ENCODE results near the gene IGF1R. TPM values are rescaled to one million over a fixed set of nuclear protein-coding genes. Genes with fewer than 3 reads are reported as not detected.

IGF1R gene
- total and polyA plus RNA-seq, 2 donors (not counting 3 experiments of a cell fraction or from before 2014, with no cell fraction given), result 16.1 to 59.1 TPM

GRCh38 chr15:98850961-98851572 is 202.7 kb downstream of the IGF1R start:
- DNase-seq (ENCODE audit: low read depth, low spot score), result peak; percentile 78
- Histone ChIP-seq H3K79me2 (ENCODE audit: control insufficient read depth, insufficient read depth, low read length) (peaks cover 8% of the 10 kb centered on the region), H3K4me2 (ENCODE audit: insufficient read depth, low read length) (no peak overlapping the region), H3K27me3 (ENCODE audit: control insufficient read depth in 2 of 2, insufficient read depth in 2 of 2, low read length in 2 of 2) (no peaks in the 10 kb centered on the region), H3K4me1 (ENCODE audit: control insufficient read depth, extremely low read depth, insufficient read depth, low read length) (peaks cover 22% of the 10 kb centered on the region), H3K9me1 (replicated peaks; ENCODE audit: control insufficient read depth, extremely low read depth, insufficient read depth, low read length) (no peaks in the 10 kb centered on the region), H3K9ac (replicated peaks; ENCODE audit: extremely low read depth, insufficient read depth, low read length) (no peak overlapping the region), H3K4me3 (replicated peaks in 1 of 3; ENCODE audit: insufficient read depth in 1 of 3, low read depth in 1 of 3, low read length in 3 of 3) (no peak overlapping the region), H3K27ac (ENCODE audit: insufficient read depth, low read depth, low read length) (no peak overlapping the region), H4K20me1 (replicated peaks; ENCODE audit: control insufficient read depth, extremely low read depth, insufficient read depth, low read length) (no peaks in the 10 kb centered on the region), H3K36me3 (ENCODE audit: control insufficient read depth in 2 of 2, extremely low read depth in 1 of 2, insufficient read depth in 2 of 2, low read length in 2 of 2) (no peaks in the 10 kb centered on the region), H3K9me3 (replicated peaks; ENCODE audit: control insufficient read depth, insufficient read depth, low read length) (no peaks in the 10 kb centered on the region), H2AFZ (ENCODE audit: low read depth, low read length) (no peak overlapping the region)
- intact Hi-C loops (cut with micrococcal nuclease), result no loop called here
- CTCF ChIA-PET, result interaction anchor here (0.5 to 3.8 kb wide), 54 partner anchors 9 to 540 kb away, joined by 3 to 146 read pairs (median 5); no protein-coding TSS in a partner anchor
- peak; percentile 67 for FAIRE-seq
- peak; percentile 81 to 86 for TF ChIP-seq CTCF (IDR thresholded peaks at IDR 0.05; ENCODE audit: extremely low read depth in 1 of 2, insufficient read depth in 1 of 2, low read depth in 1 of 2, low read length in 2 of 2)
- TF ChIP-seq MAX (IDR thresholded peaks at IDR 0.05; ENCODE audit: insufficient read depth, insufficient read length), result no peak
- TF ChIP-seq JUN (IDR thresholded peaks at IDR 0.05; ENCODE audit: borderline replicate concordance, insufficient read depth, insufficient read length, low read depth), result no peak
- no peak for TF ChIP-seq EZH2 (IDR thresholded peaks at IDR 0.05; ENCODE audit: borderline replicate concordance, low read depth, low read length, severe bottlenecking)
- POLR2A ChIA-PET, result interaction anchor here (0.5 kb wide), 1 partner anchor 149 kb away, joined by 10 read pairs; no protein-coding TSS in a partner anchor
- no TSS peak for BruUV-seq (replicated peaks)
- dilution Hi-C loops (cut with MboI; ENCODE audit: extremely low pct_ligation_motif_present, low sequenced_read_pairs), result no loop called here
